Mesodermal cell (in vitro differentiated cells): ENCODE data around the gene GOLGA6L7.
"Not testable (repeated sequence)": the region's sequence is repeated elsewhere in the genome, so short reads cannot be mapped to it uniquely, and the experiment has no call there.

Source experiments
- H3K27ac ChIP-seq: 2 replicates; pipeline ENCODE4 v1.7.0; 2013; ENCODE audit warnings: mild to moderate bottlenecking, low read depth, low read length, moderate library complexity; ENCODE audit not compliant: severe bottlenecking
- H3K36me3 ChIP-seq: 2 replicates; pipeline ENCODE4 v1.7.1; 2013; ENCODE audit warnings: mild to moderate bottlenecking, low read length, moderate library complexity; ENCODE audit not compliant: control insufficient read depth, insufficient read depth
- H3K4me1 ChIP-seq: one replicate; pipeline ENCODE4 v1.7.1; 2013; ENCODE audit warnings: mild to moderate bottlenecking, low read length; ENCODE audit not compliant: insufficient read depth, control insufficient read depth, poor library complexity, severe bottlenecking
- H3K4me3 ChIP-seq: 2 replicates; pipeline ENCODE4 v1.7.0; 2013; ENCODE audit warnings: low read length, control low read depth, mild to moderate bottlenecking; ENCODE audit not compliant: insufficient read depth, poor library complexity, severe bottlenecking; ENCODE audit errors: extremely low read depth
- H3K9me3 ChIP-seq: 2 replicates; pipeline ENCODE4 v1.7.1; 2013; ENCODE audit warnings: mild to moderate bottlenecking, low read length, moderate library complexity; ENCODE audit not compliant: control insufficient read depth
- WGBS, 2 experiments: methylation state at CpG; one replicate each; pipeline ENCODE4 v1.1.5; 2013; ENCODE audit warnings: missing lambda C conversion rate in 2 of 2; ENCODE audit not compliant: insufficient coverage in 2 of 2; 5-methylcytosine and 5-hydroxymethylcytosine counted together

GOLGA6L7 gene

DNA sequence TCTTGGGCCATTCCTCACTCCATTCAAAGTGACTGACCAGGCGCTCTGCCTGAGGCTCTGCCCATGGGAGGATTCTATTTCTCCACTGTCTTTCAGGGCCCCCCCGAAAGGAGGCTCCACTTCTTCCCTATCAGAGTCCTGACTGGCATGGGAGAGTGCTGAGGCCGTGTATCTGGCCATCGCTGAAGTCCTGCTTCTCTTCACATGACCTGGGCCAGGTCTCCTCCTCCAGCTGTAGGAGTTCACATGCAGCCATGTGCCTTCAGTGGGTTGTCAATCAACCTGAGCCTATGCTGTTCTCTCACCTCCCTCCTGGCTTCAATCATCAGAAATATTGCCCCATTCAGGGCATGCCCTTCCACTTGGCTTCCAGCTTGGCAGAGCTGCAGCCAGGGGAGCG is 24.6 kb upstream of the GOLGA6L7 start:
- WGBS, 2 experiments: 88 to 98% methylated on average over 5 of the region's 5 CpGs
- H3K9me3 ChIP-seq: no peaks in the 10 kb centered on the region
- H3K27ac ChIP-seq: no peak overlapping the region
- H3K4me3 ChIP-seq: no peak overlapping the region
- H3K36me3 ChIP-seq: no peaks in the 10 kb centered on the region
- no peaks in the 10 kb centered on the region for H3K4me1 ChIP-seq

DNA sequence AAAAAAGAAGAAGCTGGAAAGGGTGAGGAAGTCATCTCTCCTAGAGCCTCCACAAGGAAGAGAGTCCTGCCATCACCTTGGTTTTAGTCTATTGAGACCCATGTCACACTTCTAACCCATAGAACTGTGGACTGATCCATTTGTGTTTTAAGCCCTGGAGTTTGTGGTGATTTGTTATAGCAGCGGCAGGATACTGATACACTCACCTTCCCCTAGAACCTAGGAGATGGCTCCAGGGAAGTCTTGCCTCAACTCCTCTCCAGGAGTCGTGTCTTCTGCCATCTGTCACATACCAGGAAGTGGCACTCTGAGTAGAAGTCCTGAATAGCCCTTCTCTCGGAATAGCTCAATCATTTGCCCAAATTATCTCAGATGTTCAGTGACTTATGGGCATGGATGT is 22.7 kb upstream of the GOLGA6L7 start:
- H3K9me3 ChIP-seq: no peaks in the 10 kb centered on the region
- H3K4me1 ChIP-seq: no peaks in the 10 kb centered on the region
- WGBS, 2 experiments: 78 to 100% methylated on average over 1 of the region's 3 CpGs
- no peak overlapping the region for H3K4me3 ChIP-seq
- H3K27ac ChIP-seq: no peak overlapping the region
- no peaks in the 10 kb centered on the region for H3K36me3 ChIP-seq

DNA sequence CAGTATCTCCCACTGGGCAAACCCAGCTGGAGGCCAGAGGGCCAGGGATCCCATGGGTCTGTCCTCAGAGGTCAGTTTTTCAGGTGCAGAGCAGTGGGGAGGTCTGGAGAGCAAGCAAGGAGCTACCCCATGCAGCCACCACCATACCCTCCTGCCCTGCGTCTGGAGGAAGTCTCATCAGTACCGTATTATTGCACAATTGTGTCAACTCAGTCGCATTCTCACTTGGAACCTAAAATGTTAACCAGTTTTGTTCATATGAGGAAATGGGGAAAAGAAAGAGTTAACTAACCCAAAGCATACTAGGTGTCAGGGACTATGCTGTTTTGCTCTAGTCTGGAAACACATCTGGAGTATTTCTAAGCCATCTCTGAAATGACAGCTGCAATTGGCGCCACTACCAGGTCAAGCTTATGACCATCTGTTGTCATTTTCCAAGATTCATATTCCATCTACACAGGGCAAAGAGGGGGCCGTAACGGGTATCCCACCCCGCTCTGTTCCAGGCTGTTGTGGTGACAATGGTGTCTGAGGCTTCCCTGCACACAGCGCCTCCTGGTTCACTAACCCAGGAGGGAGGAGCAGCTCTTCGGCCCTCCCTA is 20.4 kb upstream of the GOLGA6L7 start:
- 91 to 92% methylated on average over 6 to 7 of the region's 9 CpGs for WGBS, 2 experiments

DNA sequence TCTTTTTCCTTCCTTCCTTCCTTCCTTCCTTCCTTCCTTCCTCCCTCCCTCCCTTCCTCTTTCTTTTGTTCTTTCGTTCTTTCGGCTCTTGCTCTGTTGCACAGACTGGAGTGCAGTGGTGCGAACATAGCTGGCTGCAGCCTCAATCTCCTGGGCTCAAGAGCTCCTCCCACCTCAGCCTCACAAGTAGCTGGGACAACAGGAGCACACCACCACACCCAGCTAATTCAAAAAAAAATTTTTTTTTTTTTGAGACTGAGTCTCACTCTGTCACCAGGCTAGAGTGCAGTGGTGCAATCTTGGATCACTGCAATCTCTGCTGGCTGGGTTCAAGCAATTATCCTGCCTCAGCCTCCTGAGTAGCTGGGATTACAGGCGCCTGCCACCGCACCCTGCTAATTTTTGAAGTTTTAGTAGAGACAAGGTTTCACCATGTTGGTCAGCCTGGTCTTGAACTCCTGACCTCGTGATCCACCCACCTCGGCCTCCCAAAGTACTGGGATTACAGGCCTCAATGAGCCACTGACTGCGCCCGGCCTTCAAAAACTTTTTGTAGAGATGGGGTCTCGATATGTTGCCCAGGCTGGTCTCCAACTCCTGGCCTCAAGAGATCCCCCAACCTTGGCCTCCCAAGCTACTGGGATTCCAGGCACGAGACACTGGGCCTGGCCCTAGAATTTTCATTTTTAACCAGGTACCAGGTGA is 13.3 kb upstream of the GOLGA6L7 start:
- not testable (repeated sequence) for H3K27ac ChIP-seq, H3K4me1 ChIP-seq, H3K4me3 ChIP-seq, H3K36me3 ChIP-seq, H3K9me3 ChIP-seq
- 96% methylated on average over 10 to 11 of the region's 11 CpGs for WGBS, 2 experiments

More for the DNA sequence above, 20.4 kb upstream of the GOLGA6L7 start:
- Histone ChIP-seq H3K27ac (no peak overlapping the region), H3K36me3 (no peaks in the 10 kb centered on the region), H3K4me3 (no peak overlapping the region), H3K9me3 (no peaks in the 10 kb centered on the region), H3K4me1 (no peaks in the 10 kb centered on the region)

DNA sequence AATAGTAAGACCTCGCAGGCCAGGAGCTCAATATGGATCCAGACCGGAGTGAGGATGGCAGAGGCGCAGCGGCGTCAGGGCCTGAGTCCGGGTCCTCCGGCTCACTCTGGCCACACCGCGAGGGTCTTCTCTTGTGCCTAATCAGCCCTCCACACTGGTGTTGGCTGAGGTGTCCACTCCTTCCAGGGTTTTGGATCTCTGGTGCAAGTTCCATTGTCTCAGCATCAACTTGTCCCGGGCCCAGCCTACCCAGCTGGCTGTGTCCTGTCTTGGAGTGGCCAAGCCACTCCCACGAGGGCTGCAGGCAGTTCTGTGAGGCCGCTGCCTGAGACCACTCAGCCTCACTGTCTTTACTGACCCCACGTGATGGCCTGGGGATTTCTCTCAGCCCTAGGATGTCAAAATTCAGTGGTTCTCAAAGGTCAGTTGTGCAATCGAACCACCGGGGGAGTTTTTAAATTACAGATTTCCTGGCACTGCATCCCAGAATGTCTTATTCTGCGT is 12.6 kb upstream of the GOLGA6L7 start:
- Histone ChIP-seq H3K4me3 (no peak overlapping the region), H3K9me3 (no peaks in the 10 kb centered on the region), H3K27ac (no peak overlapping the region), H3K36me3 (no peaks in the 10 kb centered on the region), H3K4me1 (no peaks in the 10 kb centered on the region)
- WGBS, 2 experiments: 91 to 95% methylated on average over 16 of the region's 16 CpGs

DNA sequence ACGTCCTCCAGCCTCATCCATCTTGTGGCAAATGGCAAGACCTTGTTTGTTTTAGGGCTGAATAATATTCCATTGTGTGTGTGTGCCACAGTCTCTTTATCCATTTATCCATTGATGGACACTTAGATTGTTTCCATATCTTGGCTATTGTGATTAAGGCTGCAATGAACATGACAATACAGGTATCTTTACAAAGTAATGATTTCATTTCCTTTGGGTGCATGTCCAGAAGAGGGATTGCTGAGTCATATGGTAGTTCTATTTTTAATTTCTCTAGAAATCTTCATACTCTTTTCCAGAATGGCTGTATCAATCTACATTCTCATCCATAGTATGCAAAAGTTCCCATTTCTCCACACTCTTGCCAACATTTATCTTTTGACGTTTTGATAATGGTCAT is 6.1 kb upstream of the GOLGA6L7 start:
- H3K9me3 ChIP-seq, H3K4me3 ChIP-seq: not testable (repeated sequence)
- no CpG with 5 or more reads among the region's 2 CpGs for WGBS, 2 experiments

DNA sequence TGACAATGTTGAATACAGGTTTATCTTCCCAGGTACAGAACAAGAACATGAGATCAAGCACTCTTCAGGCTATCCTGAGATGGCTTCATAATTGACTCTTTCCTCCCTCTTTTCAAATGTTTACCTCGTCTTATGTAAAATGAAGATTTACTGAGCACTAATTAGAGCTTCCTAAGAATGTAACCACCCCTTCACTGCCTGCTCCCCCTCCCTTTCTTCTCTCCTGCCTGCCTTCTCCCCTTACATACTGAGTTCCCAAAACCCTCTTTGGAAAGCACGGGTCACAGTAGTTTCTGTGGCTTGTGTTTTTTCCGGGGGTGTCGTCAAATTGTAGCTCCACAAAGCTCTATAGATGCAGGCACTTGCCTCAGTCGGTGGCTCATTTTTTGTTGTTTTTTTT is 5.2 kb upstream of the GOLGA6L7 start:
- not testable (repeated sequence) for H3K36me3 ChIP-seq, H3K4me3 ChIP-seq, H3K9me3 ChIP-seq, H3K4me1 ChIP-seq, H3K27ac ChIP-seq
- 16 to 27% methylated on average over 2 to 4 of the region's 5 CpGs for WGBS, 2 experiments

More for the DNA sequence above, 6.1 kb upstream of the GOLGA6L7 start:
- H3K4me1 ChIP-seq, H3K36me3 ChIP-seq, H3K27ac ChIP-seq: not testable (repeated sequence)

DNA sequence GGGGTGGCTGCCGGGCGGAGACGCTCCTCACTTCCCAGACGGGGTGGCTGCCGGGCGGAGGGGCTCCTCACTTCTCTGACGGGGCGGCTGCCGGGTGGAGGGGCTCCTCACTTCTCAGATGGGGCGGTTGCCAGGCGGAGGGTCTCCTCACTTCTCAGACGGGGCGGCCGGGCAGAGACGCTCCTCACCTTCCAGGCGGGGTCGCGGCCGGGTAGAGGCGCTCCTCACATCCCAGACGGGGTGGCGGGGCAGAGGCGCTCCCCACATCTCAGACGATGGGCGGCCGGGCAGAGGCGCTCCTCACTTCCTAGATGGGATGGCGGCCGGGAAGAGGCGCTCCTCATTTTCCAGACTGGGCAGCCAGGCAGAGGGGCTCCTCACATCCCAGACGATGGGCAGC is 1.3 kb upstream of the GOLGA6L7 start:
- not testable (repeated sequence) for H3K36me3 ChIP-seq, H3K9me3 ChIP-seq, H3K4me3 ChIP-seq, H3K27ac ChIP-seq, H3K4me1 ChIP-seq
- WGBS, 2 experiments: 97 to 100% methylated on average over 4 to 19 of the region's 31 CpGs

DNA sequence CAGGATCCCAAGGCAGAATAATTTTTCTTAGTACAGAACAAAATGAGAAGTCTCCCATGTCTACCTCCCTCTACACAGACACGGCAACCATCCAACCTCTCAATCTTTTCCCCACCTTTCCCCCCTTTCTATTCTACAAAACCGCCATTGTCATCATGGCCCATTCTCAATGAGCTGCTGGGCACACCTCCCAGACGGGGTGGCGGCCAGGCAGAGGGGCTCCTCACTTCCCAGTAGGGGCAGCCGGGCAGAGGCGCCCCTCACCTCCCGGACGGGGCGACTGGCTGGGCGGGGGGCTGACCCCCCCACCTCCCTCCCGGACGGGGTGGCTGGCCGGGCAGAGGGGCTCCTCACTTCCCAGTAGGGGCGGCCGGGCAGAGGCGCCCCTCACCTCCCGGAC is 827 bp upstream of the GOLGA6L7 start:
- 83 to 100% methylated on average over 1 of the region's 17 CpGs for WGBS, 2 experiments
- not testable (repeated sequence) for H3K4me3 ChIP-seq

DNA sequence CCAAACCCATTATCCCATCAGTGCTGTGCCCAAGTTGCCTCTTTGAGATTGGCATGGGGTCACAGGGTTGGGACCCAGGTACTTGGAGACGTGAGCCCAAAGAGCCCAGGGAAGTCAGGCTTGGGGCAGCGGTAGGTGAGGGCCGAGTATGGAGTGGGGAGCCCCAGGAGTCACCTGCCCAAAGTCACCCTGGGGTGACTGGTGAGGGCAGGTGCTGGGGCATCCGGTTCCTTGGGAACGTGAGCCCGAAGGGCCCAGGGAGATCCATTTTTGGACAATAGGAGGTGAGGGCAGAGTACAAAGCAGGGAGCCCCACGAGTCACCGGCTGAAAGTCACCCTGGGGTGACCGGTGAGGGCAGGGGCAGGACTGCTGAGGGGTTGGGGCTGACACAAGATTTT is 485 bp downstream of the GOLGA6L7 start:
- 95 to 98% methylated on average over 6 of the region's 9 CpGs for WGBS, 2 experiments
- H3K9me3 ChIP-seq, H3K27ac ChIP-seq, H3K4me3 ChIP-seq, H3K4me1 ChIP-seq, H3K36me3 ChIP-seq: not testable (repeated sequence)

More for the DNA sequence above, 827 bp upstream of the GOLGA6L7 start:
- not testable (repeated sequence) for H3K4me1 ChIP-seq, H3K27ac ChIP-seq, H3K9me3 ChIP-seq, H3K36me3 ChIP-seq

DNA sequence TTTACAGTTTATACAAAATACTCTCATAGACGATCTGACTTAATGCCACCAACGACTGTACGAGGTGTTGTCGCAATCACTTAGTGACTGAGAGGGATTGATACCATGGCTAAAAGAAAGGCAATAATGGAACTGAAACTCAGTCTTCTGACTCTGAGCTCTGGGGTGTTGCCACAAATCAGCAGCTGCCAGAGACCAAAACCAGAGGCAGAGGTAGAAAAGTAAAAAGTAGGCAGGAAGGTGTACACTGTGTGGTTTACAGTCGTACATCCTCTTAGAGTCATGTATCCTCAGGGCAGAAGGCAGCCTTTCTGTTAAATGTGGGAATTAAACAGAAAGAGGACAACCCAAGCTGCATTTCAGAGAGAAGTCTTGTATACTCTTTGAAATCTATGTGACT is 1.2 kb downstream of the GOLGA6L7 start:
- H3K9me3 ChIP-seq, H3K36me3 ChIP-seq, H3K4me1 ChIP-seq, H3K27ac ChIP-seq, H3K4me3 ChIP-seq: not testable (repeated sequence)
- no CpG with 5 or more reads among the region's 5 CpGs for WGBS, 2 experiments
